HG02885 (cell line): Measurements from ENCODE around the gene RPP14.
"Not testable (repeated sequence)": the region's sequence is repeated elsewhere in the genome, so short reads cannot be mapped to it uniquely, and the experiment has no call there.

ENCODE experiments used
- ATAC-seq: cut with Tn5 transposase; IDR thresholded peaks from one replicate; pipeline ENCODE4 v1.9.1; 2021; ENCODE audit warnings: mild to moderate bottlenecking; ENCODE audit not compliant: unreplicated experiment, poor library complexity

The RPP14 gene

GRCh38 chr3:58305882-58306711, at the start of gene RPP14, which contains the start of gene HTD2:
Gene RPP14, plus strand, starts transcription at chr3:58306245. Its CDS starts 4,085 bp downstream, at chr3:58310330.
Gene HTD2, plus strand, starts transcription at chr3:58306520. Its CDS starts 11,094 bp downstream, at chr3:58317614.
- peak; percentile 92 for ATAC-seq

- ATAC-seq, result no peak
Observed at GRCh38 chr3:58256511-58256910, 49.5 kb upstream of the RPP14 start.

DNA sequence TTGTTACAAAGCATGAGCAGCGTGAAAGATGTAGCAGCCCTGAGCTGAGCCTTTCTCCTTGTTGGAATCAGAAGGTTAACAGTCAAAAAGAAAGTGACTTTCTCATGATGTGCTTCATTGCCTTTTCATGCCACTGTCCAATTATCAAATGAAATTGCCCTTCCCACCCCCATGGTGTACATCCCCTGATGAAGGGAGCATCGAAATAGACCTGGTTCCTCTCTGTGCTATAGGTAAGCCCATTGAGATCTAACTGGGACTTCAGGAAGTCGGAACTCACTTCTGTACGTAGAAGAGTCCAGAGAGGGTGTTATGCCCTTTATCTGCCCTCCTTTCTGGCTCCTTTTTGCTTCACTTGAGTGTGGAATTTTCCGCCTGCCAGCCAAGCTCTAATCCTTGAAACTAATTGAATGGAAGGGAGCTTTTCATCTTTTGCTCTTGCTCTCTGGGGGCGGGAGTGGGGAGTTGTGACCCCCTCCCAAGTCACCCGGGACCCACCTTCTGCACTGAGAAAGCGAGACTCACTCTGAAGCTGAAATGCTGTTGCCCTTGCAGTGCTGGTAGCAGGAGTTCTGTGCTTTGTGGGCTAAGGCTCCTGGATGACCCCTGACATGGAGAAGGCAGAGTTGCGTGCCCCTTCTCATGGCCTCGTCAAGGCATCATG, 47.5 kb upstream of the RPP14 start:
- no peak for ATAC-seq

- no peak for ATAC-seq
Observed at GRCh38 chr3:58260261-58260731, 45.7 kb upstream of the RPP14 start.

GRCh38 chr3:58260733-58261132, 45.3 kb upstream of the RPP14 start:
- ATAC-seq, result no peak

- no peak for ATAC-seq
Observed at GRCh38 chr3:58261954-58262666, 43.9 kb upstream of the RPP14 start.

DNA sequence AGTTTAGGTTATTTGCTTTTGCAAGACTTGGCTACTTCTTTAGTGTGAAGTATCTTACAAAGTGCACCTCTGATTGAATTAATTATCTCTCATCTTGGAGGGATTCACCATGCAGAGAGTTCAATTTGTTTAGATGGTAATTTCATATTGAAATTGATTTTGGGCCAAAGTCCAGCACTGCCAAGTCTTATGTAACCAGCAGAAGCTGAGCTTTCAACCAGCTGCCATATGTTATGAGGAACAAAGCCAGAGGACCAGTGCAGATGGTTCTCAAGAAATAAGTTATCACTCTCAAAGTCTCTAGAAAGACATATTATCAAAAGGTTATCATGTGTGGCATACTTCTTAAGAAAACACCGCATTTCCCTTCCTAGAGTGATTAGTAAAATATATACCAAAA, 39.5 kb upstream of the RPP14 start:
- ATAC-seq, result no peak

DNA sequence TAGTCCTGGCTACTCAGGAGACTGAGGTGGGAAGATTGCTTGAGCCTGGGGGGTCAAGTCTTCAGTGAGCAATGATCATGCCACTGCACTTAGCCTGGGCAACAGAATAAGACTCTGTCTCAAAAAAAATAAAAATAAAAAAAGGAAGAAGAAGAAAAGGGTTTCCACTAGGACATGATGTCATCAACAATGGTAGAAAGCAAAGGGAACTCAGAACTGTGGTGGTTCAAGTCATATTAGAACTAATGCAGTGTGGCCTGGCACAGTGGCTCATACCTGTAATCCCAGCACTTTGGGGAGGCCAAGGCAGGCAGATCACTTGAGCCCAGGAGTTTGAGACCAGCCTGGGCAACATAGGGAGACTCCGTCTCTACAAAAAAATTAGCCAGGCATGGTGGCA, 38.5 kb upstream of the RPP14 start:
- not testable (repeated sequence) for ATAC-seq

DNA sequence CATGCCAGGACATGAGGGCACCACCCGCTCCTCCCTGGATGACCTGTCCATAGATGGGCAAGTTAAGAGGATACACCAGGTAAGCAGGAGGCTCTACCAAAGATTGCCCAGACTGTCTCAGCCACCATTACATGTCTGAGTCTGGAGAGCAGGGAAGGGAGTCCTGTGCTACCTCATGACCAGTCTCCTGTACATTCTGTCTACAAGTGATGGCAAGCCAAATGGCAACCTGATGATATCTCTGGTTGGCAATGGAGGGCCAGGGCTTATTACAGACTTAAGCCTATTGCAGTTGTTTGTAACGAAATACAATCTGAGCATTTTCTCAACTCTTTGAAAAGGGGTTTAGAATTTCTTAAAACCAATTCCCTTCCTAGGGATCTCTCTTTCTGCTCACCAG, 36.7 kb upstream of the RPP14 start:
- ATAC-seq, result no peak

GRCh38 chr3:58270485-58270884, 35.6 kb upstream of the RPP14 start:
- ATAC-seq, result no peak

DNA sequence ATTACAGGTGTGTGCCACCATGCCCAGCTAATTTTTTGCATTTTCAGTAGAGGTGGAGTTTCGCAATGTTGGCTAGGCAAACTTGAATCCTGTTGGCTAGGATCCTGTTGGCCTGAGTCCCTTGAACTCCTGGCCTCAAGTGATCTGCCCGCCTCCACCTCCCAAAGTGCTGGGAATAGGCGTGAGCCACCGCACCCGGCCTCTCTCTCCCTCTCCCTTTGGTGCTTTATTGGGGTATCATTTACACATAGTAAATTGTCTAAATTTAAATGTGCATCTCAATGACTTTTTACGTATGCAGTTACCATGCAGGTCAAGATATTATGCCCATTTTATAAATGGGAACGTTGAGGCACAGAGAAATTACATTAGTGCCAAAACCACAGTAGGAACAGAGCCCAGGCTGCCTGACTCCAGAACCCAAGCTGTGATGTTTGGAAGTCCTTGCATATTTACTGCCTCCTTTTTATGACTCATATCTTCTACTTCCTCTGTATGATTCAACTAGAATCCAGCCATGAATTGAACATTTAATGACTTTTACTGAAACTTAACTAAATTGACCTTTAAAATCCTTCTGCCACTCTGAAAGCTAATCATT, 34.0 kb upstream of the RPP14 start:
- no peak for ATAC-seq

- ATAC-seq, result no peak
Observed at GRCh38 chr3:58272891-58273290, 33.2 kb upstream of the RPP14 start.

DNA sequence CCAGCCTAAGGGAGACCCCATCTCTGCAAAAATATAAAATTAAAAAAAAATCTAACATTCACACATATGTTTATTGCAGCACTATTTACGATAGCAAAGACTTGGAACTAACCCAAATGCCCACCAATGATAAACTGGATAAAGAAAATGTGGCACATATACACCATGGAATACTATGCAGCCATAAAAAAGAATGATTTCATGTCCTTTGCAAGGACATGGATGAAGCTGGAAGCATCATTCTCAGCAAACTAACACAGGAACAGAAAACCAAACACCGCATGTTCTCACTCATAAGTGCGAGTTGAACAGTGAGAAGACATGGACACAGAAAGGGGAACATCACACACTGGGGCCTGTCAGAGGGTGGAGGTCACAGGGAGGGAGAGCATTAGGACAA, 32.7 kb upstream of the RPP14 start:
- ATAC-seq, result not testable (repeated sequence)

DNA sequence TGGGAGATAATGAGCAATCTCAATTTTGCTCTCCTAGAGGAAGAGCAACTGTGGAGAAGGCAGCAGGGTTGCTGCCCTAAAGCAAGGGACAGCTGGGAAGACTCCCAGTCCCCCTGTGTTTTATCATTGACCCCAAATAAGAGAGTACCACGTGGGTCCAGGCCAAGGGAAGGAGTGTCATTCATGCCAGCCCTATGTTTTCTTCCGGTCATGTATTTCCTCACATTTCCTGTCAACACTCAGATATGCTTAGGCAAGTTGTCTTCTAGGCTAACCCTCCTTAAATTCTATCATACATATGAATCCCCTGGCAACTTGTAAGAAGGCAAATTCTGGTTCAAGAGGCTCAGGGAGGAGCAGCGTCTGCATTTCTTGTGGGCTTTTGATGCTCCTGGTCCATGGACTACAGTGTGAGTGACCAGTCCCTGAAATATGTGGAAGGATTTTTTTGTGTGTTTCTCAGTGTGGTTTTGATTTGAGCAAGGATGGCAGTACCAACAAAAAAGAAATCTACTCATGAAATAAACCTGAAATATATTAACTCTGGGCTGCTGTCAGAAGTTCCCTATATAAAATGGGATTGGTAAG, 31.9 kb upstream of the RPP14 start:
- no peak for ATAC-seq

GRCh38 chr3:58281069-58281468, 25.0 kb upstream of the RPP14 start:
- ATAC-seq, result no peak

DNA sequence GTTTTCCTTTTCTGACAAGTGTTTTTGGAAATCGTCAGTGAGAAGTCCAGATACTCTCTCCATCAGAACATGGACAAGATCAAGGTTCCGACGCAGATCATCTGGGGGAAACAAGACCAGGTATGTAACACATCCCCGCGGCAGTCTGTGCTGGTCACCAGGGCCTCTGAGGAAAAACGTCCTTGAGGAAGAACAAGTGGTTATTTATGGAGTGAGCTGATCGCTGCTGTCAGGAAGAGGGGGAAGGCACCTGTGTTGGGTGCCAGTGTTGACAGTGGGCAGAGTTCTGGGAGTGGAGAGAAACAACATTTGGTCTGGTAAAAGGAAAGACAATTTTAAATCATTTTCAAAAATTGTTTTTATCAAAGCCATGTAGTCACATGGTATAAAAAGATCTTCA, 20.7 kb upstream of the RPP14 start:
- ATAC-seq, result no peak

DNA sequence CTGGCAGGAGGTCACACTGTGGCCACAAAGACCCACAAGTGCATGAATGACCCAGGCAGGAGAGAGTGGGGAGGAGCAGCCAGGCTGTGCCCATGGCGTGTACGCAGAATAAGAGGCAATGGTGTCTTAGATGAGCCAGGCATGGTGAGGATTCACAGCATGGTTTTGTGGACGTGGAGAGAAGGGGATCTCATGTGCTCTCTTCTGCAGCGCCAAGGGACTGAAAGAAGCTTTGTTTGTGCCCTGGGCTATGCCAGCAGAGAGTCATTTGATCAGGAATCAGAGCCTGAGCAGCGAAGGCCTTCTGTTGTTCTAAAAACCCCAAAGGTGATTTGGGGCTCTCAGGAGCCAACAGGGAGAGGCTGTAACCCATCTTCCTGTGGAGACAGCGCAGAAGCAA, 18.7 kb upstream of the RPP14 start:
- no peak for ATAC-seq

DNA sequence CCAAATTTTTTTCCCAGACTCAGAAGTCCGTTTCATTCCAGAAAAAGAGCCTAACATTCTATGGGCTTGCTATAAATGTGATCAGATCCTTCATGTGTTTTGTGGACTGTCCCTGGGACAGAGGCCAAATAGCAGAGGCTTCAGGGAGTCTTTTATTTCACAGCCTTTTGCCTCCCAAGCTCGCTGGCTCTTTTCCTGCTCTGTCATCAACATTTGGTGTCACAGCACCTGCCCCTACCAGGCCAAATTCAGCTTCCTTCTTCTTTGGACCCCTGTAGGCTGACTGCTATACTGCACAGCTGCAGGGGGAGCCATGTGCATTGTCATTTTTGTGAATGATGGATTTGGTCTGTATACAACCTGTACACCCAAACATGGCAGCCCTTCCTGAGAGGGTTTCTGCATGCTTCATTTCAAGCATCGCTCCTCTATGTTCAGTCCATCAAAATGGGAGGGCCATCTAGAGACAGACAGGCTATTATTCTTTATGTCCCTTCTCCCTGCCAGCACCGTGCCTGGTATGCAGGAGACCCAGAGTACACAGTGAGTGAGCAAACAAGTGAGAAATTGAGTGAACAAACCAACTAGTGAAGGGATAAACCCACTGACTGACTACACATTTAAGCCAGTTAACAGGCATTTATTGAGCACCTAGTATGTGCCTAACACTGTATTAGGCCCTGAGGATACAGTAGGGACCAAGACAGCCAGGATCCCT, 17.9 kb upstream of the RPP14 start:
- no peak for ATAC-seq

DNA sequence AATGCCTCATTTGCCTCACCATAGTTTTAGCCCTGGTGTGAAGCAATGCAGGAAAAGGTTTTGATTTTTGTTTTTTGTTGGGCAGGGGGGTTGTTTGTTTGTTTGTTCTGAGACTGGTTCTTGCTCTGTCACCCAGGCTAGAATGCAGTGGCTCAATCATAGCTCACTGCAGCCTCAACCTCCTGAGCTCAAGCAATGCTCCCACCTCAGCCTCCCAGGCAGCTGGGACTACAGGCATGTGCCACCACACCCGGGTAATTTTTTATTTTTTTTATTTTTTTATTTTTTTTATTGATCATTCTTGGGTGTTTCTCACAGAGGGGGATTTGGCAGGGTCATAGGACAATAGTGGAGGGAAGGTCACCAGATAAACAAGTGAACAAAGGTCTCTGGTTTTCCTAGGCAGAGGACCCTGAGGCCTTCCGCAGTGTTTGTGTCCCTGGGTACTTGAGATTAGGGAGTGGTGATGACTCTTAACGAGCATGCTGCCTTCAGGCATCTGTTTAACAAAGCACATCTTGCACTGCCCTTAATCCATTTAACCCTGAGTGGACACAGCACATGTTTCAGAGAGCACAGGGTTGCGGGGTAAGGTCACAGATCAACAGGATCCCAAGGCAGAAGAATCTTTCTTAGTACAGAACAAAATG, 17.0 kb upstream of the RPP14 start:
- ATAC-seq, result not testable (repeated sequence)
